H1 (cell line): ENCODE measurements around the gene KLHL8. TPM values are rescaled to one million over a fixed set of nuclear protein-coding genes. Genes with fewer than 3 reads are reported as not detected.

Experiments used
- CTCF ChIA-PET: fragments of 300-600 bp; sonication (Branson Sonifier 250); formaldehyde crosslinking; loops from one replicate; lab custom pipeline; 2021; ENCODE audit not compliant: partially characterized antibody; lab: Charles Lee
- POLR2A ChIA-PET: fragments of 300-600 bp; sonication (Branson Sonifier 250); formaldehyde crosslinking; loops from one replicate; lab custom pipeline; 2021; ENCODE audit warnings: inconsistent platforms; ENCODE audit not compliant: partially characterized antibody; lab: Charles Lee
- DNase-seq, 2 experiments: peaks; one replicate each; pipeline versions ENCODE4 v3.0.0 to v3.0.0-alpha.2; 2010 to 2022; ENCODE audit warnings: low spot score in 2 of 2, low read depth in 1 of 2, mixed read lengths in 1 of 2
- FAIRE-seq: peaks from 2 replicates; lab custom pipeline; 2011; peaks lifted over from hg19 to GRCh38; lab: Jason Lieb, UNC
- H2AFZ ChIP-seq: 2 replicates; pipeline ENCODE4 v1.8.1; 2012; ENCODE audit warnings: low read length, inconsistent platforms
- H2AK5ac ChIP-seq: 2 replicates; pipeline ENCODE4 v1.6.1; 2013; ENCODE audit warnings: low read depth, low read length
- H2BK120ac ChIP-seq: replicated peaks from 2 replicates; pipeline ENCODE3; 2013; ENCODE audit warnings: low read depth, low read length, inconsistent platforms
- H2BK12ac ChIP-seq: 2 replicates; pipeline ENCODE4 v1.6.1; 2013; ENCODE audit warnings: low read depth, low read length
- H2BK15ac ChIP-seq: 2 replicates; pipeline ENCODE4 v1.6.1; 2013; ENCODE audit warnings: low read length
- H2BK20ac ChIP-seq: 2 replicates; pipeline ENCODE4 v1.6.1; 2013; ENCODE audit warnings: low read length
- H2BK5ac ChIP-seq: 2 replicates; pipeline ENCODE4 v1.6.1; 2013; ENCODE audit warnings: low read depth, low read length
- H3K14ac ChIP-seq: 2 replicates; pipeline ENCODE4 v1.6.1; 2013; ENCODE audit warnings: inconsistent platforms; ENCODE audit not compliant: insufficient read length
- H3K18ac ChIP-seq: 2 replicates; pipeline ENCODE4 v1.6.1; 2013; ENCODE audit warnings: low read length; ENCODE audit errors: extremely low read depth
- H3K23ac ChIP-seq: 2 replicates; pipeline ENCODE4 v1.6.1; 2013; ENCODE audit warnings: inconsistent platforms; ENCODE audit not compliant: insufficient read length
- H3K23me2 ChIP-seq: 2 replicates; pipeline ENCODE4 v1.6.1; 2013; ENCODE audit warnings: low read depth, low read length
- H3K27ac ChIP-seq: 2 replicates; pipeline ENCODE4 v1.6.1; 2011; ENCODE audit warnings: low read depth, low read length, inconsistent platforms
- H3K27me3 ChIP-seq, 4 experiments: replicated peaks in 1 of 4; 1 replicate in 1 of 4; 2 replicates in 3 of 4; pipeline versions ENCODE4 v1.6.1 to v1.8.1; 2011 to 2013; ENCODE audit warnings: low read length in 3 of 4, mild to moderate bottlenecking in 3 of 4, inconsistent platforms in 2 of 4, mixed read lengths in 2 of 4, moderate library complexity in 1 of 4; ENCODE audit not compliant: control insufficient read depth in 3 of 4, insufficient read depth in 3 of 4; ENCODE audit errors: extremely low read depth in 1 of 4
- H3K36me3 ChIP-seq, 4 experiments: 2 replicates each; pipeline versions ENCODE4 v1.6.1 to v1.8.1; 2011 to 2013; ENCODE audit warnings: mild to moderate bottlenecking in 4 of 4, low read length in 3 of 4, moderate library complexity in 2 of 4, control low read depth in 1 of 4, inconsistent platforms in 1 of 4; ENCODE audit not compliant: insufficient read depth in 4 of 4, control insufficient read depth in 2 of 4
- H3K4ac ChIP-seq: replicated peaks from 2 replicates; pipeline ENCODE3; 2013; ENCODE audit warnings: low read length, low read depth, mixed read lengths, inconsistent platforms; ENCODE audit not compliant: insufficient read length
- H3K4me1 ChIP-seq, 4 experiments: replicated peaks in 1 of 4; 1 replicate in 1 of 4; 2 replicates in 3 of 4; pipeline versions ENCODE4 v1.6.1 to v1.8.1; 2011 to 2013; ENCODE audit warnings: low read length in 3 of 4, inconsistent platforms in 2 of 4, mixed read lengths in 1 of 4; ENCODE audit not compliant: insufficient read depth in 4 of 4, control insufficient read depth in 3 of 4
- H3K4me2 ChIP-seq, 2 experiments: 2 replicates each; pipeline versions ENCODE4 v1.6.1 to v1.8.1; 2011 to 2013; ENCODE audit warnings: low read depth in 2 of 2, low read length in 2 of 2, control low read depth in 1 of 2, inconsistent platforms in 1 of 2, mild to moderate bottlenecking in 1 of 2; ENCODE audit not compliant: insufficient read depth in 1 of 2
- H3K4me3 ChIP-seq, 4 experiments: fragments of 200-600, 300-600 bp in 1 of 4; sonication (generic), shearing (Covaris generic), sonication (Bioruptor Twin) in 1 of 4; 2 replicates each; pipeline versions ENCODE4 v1.5.1 to v1.8.1; 2011 to 2016; ENCODE audit warnings: low read length in 4 of 4, low read depth in 3 of 4, control low read depth in 2 of 4, inconsistent platforms in 2 of 4, mild to moderate bottlenecking in 2 of 4, mixed read lengths in 1 of 4, moderate library complexity in 1 of 4; ENCODE audit not compliant: insufficient read depth in 2 of 4; ENCODE audit errors: extremely low read depth in 1 of 4
- H3K56ac ChIP-seq: replicated peaks from 2 replicates; pipeline ENCODE3; 2013; ENCODE audit warnings: low read depth, mild to moderate bottlenecking, mixed read lengths, low read length, inconsistent platforms; ENCODE audit not compliant: insufficient read length
- H3K79me1 ChIP-seq: 2 replicates; pipeline ENCODE4 v1.6.1; 2013; ENCODE audit warnings: low read depth, low read length, control low read depth
- H3K79me2 ChIP-seq, 2 experiments: 2 replicates each; pipeline versions ENCODE4 v1.6.1 to v1.8.1; 2012 to 2013; ENCODE audit warnings: low read length in 2 of 2, mild to moderate bottlenecking in 2 of 2, inconsistent platforms in 1 of 2; ENCODE audit not compliant: insufficient read depth in 2 of 2, control insufficient read depth in 1 of 2
- H3K9ac ChIP-seq, 4 experiments: replicated peaks in 1 of 4; 1 replicate in 1 of 4; 2 replicates in 3 of 4; pipeline versions ENCODE4 v1.6.1 to v1.8.1; 2011 to 2013; ENCODE audit warnings: low read depth in 3 of 4, low read length in 3 of 4, control low read depth in 2 of 4, mild to moderate bottlenecking in 2 of 4, moderate library complexity in 2 of 4, inconsistent platforms in 1 of 4; ENCODE audit errors: extremely low read depth in 1 of 4
- H3K9me3 ChIP-seq, 2 experiments: 2 replicates each; pipeline versions ENCODE4 v1.6.1 to v1.8.1; 2012 to 2013; ENCODE audit warnings: mild to moderate bottlenecking in 2 of 2, moderate library complexity in 2 of 2, control low read depth in 1 of 2, inconsistent platforms in 1 of 2, low read depth in 1 of 2, low read length in 1 of 2, mixed read lengths in 1 of 2; ENCODE audit not compliant: insufficient read depth in 2 of 2
- H4K20me1 ChIP-seq, 2 experiments: replicated peaks in 1 of 2; 2 replicates each; pipeline versions ENCODE3 to v1.8.1; 2011 to 2013; ENCODE audit warnings: inconsistent platforms in 2 of 2, low read length in 2 of 2, mild to moderate bottlenecking in 1 of 2; ENCODE audit not compliant: insufficient read depth in 2 of 2, control insufficient read depth in 1 of 2
- H4K5ac ChIP-seq: 2 replicates; pipeline ENCODE4 v1.6.1; 2013; ENCODE audit warnings: low read length, low read depth, mixed read lengths, inconsistent platforms; ENCODE audit not compliant: insufficient read length
- H4K8ac ChIP-seq: 2 replicates; pipeline ENCODE4 v1.8.0; 2013; ENCODE audit warnings: mild to moderate bottlenecking, moderate library complexity, low read length, inconsistent platforms; ENCODE audit not compliant: insufficient read depth; ENCODE audit errors: extremely low read depth
- H4K91ac ChIP-seq: replicated peaks from 2 replicates; pipeline ENCODE3; 2013; ENCODE audit warnings: low read length, mixed read lengths, inconsistent platforms; ENCODE audit not compliant: insufficient read length
- CHD2 ChIP-seq: IDR thresholded peaks from 2 replicates; pipeline ENCODE4 v1.6.1; 2012; ENCODE audit warnings: low read length, improper control_type of control experiment
- CTCF ChIP-seq, 3 experiments: IDR thresholded peaks; 1 replicate in 2 of 3; 2 replicates in 1 of 3; pipeline versions ENCODE4 v1.5.1 to v1.6.1; 2011; ENCODE audit warnings: low read length in 3 of 3, mild to moderate bottlenecking in 3 of 3, inconsistent platforms in 2 of 3, low read depth in 1 of 3, moderate library complexity in 1 of 3; ENCODE audit not compliant: insufficient read depth in 1 of 3; ENCODE audit errors: control extremely low read depth in 1 of 3
- FOSL1 ChIP-seq: IDR thresholded peaks from 2 replicates; pipeline ENCODE4 v1.6.1; 2011; ENCODE audit warnings: mild to moderate bottlenecking, low read depth, low read length, moderate library complexity; ENCODE audit not compliant: insufficient read depth
- HDAC2 ChIP-seq, 2 experiments: fragments of 300-600 bp in 1 of 2; sonication (generic) in 1 of 2; IDR thresholded peaks; 2 replicates each; pipeline ENCODE4 v1.6.1; 2011 to 2012; ENCODE audit warnings: low read depth in 2 of 2, low read length in 2 of 2, mild to moderate bottlenecking in 2 of 2, moderate library complexity in 2 of 2, borderline replicate concordance in 1 of 2, inconsistent platforms in 1 of 2
- NANOG ChIP-seq: IDR thresholded peaks from 2 replicates; pipeline ENCODE4 v1.6.1; 2011; ENCODE audit warnings: low read length, low read depth, mild to moderate bottlenecking, inconsistent platforms; ENCODE audit not compliant: insufficient read depth, poor library complexity, severe bottlenecking
- NRF1 ChIP-seq: IDR thresholded peaks from 2 replicates; pipeline ENCODE4 v1.6.1; 2011; ENCODE audit warnings: mild to moderate bottlenecking, low read depth, low read length, improper control_type of control experiment
- RAD21 ChIP-seq, 2 experiments: IDR thresholded peaks in 1 of 2; conservative IDR thresholded peaks in 1 of 2; 2 replicates each; pipeline ENCODE4 v1.6.1; 2011; ENCODE audit warnings: low read depth in 2 of 2, low read length in 2 of 2, improper control_type of control experiment in 1 of 2, inconsistent platforms in 1 of 2, mild to moderate bottlenecking in 1 of 2, moderate library complexity in 1 of 2
- TAF1 ChIP-seq: IDR thresholded peaks from 2 replicates; pipeline ENCODE4 v1.6.1; 2011; ENCODE audit warnings: mild to moderate bottlenecking, low read depth, low read length
- TCF12 ChIP-seq: IDR thresholded peaks from 2 replicates; pipeline ENCODE4 v1.6.1; 2011; ENCODE audit warnings: low read depth, mild to moderate bottlenecking, low read length
- WGBS, 2 experiments: shearing (Covaris generic) in 1 of 2; methylation state at CpG; one replicate each; pipeline versions ENCODE4 v1.1.6 to v1.1.7; 2013 to 2015; ENCODE audit warnings: low lambda C conversion rate in 2 of 2, mixed read lengths in 2 of 2, inconsistent platforms in 1 of 2, low coverage in 1 of 2, missing lambda C conversion rate in 1 of 2; ENCODE audit not compliant: insufficient replicate concordance in 2 of 2, insufficient coverage in 1 of 2, insufficient read length in 1 of 2; ENCODE audit errors: extremely low coverage in 1 of 2, missing lambda C conversion rate in 1 of 2; 5-methylcytosine and 5-hydroxymethylcytosine counted together
- polyA plus RNA-seq, 7 experiments: library from polyadenylated mRNA; depleted of rRNA in 3 of 7; stranded (reverse) in 5 of 7; unstranded in 2 of 7; fragments of >200 nt in 5 of 7; fragments of 200-250 nt in 2 of 7; gene quantifications; 1 replicate in 5 of 7; 2 replicates in 1 of 7; 4 replicates in 1 of 7; pipeline versions ENCODE4 v1.2.1 to v1.2.3, GENCODE V29; 2011 to 2013; ENCODE audit warnings: missing spikeins in 2 of 7, mixed read lengths in 2 of 7
- total RNA-seq: library from RNA; stranded (reverse); fragmentation: NEBNext Ultra II Directional; extraction: Animal tissue kit (Norgen Biotek cat#: 25700); gene quantifications from 2 replicates; pipeline ENCODE4 v1.2.1, GENCODE V29; 2021

Gene KLHL8
- total and polyA plus RNA-seq, 2 of the 8 experiments (the other 6 are each of a cell fraction or from before 2014, with no cell fraction given): 0.94 to 8.1 TPM

DNA sequence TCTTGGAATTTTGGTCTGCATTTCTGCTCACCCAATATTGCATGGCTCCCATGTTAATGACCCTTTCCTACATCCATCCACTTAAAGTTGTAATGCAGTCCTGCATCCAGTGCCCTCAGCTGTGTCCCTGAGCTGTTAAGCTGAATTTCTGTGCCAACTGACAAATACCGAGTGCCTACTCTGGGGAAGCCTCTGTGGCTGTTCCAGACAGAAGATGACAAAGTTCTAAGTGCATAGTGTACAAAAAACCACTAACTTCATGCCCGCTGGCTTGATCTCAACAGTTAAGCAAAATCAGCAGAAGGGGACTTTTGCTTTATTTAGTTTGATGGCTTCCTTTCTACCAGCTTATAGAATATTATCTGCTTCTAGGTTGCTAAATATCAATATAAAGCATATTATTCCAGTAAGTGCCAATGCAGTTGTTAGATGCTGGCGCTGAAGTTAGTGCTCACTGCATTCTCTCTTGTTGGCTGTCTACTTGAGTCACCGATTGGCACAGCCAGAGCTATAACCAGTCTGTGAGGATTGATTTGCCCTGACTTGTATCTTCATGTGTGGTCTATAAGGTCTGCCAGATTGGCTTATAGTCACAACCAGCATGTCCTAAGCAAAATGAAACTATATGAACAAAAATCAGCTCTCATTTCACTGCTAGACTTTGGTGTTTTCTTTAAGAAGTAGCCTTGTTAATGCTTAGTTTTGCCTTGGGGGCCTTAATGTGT lies 98.9 kb downstream of the KLHL8 start:
- H2BK12ac ChIP-seq: no peak overlapping the region
- H3K56ac ChIP-seq: no peak overlapping the region
- H2AK5ac ChIP-seq: no peak overlapping the region
- FAIRE-seq (no peak), DNase-seq (no peak)
- ChIA-PET POLR2A (interaction anchor here (0.8 kb wide), 1 partner anchor 187 kb away, joined by 4 read pairs; the partner anchor contains the start of gene AFF1), CTCF (interaction anchor here (1.8 to 3.2 kb wide), 2 partner anchors 29 to 199 kb away, joined by 6 to 17 read pairs; no protein-coding TSS in a partner anchor)
- no peak overlapping the region for H3K4me3 ChIP-seq
- H3K9me3 ChIP-seq: no peaks in the 10 kb centered on the region
- H3K79me2 ChIP-seq: peaks cover 0 to 11% of the 10 kb centered on the region in 2 experiments; a peak in 2 of 4 replicates
- no peak overlapping the region for H2BK15ac ChIP-seq
- peaks cover 1 to 3% of the 10 kb centered on the region in 2 experiments for H4K20me1 ChIP-seq
- H3K4me2 ChIP-seq: no peak overlapping the region
- H2AFZ ChIP-seq: no peak overlapping the region
- H2BK20ac ChIP-seq: no peak overlapping the region
- H3K27me3 ChIP-seq: no peaks in the 10 kb centered on the region
- H3K23ac ChIP-seq: no peak overlapping the region
- H3K23me2 ChIP-seq: no peaks in the 10 kb centered on the region; the same call in 1 of the 2 replicates
- H4K91ac ChIP-seq: no peak overlapping the region
- no peak overlapping the region for H2BK5ac ChIP-seq
- H3K36me3 ChIP-seq: peaks cover 3 to 44% (median 15%) of the 10 kb centered on the region in 4 experiments; a peak in 6 of 8 replicates
- no peak overlapping the region for H3K4ac ChIP-seq
- no peak overlapping the region for H4K8ac ChIP-seq
- H3K14ac ChIP-seq: no peak overlapping the region
- no peak overlapping the region for H3K27ac ChIP-seq
- H4K5ac ChIP-seq: no peak overlapping the region
- no peak overlapping the region for H3K18ac ChIP-seq
- H3K79me1 ChIP-seq: no peaks in the 10 kb centered on the region
- peaks cover 0 to 5% (median under 1%) of the 10 kb centered on the region in 4 experiments; a peak in 4 of 7 replicates for H3K4me1 ChIP-seq
- no peak overlapping the region for H3K9ac ChIP-seq
- H2BK120ac ChIP-seq: no peak overlapping the region
- 98% methylated on average over 4 of the region's 4 CpGs; no CpG with 5 or more reads in 1 of the 2 experiments for WGBS, 2 experiments
- no peak for TF ChIP-seq HDAC2 (IDR thresholded peaks at IDR 0.05; ENCODE audit: borderline replicate concordance in 1 of 2, low read depth in 2 of 2, low read length in 2 of 2)
- no peak for TF ChIP-seq NANOG
- TF ChIP-seq TCF12: no peak
- TF ChIP-seq CTCF (IDR thresholded peaks at IDR 0.05; ENCODE audit: control extremely low read depth in 1 of 3, insufficient read depth in 1 of 3, low read depth in 1 of 3, low read length in 3 of 3): no peak
- TF ChIP-seq FOSL1: no peak
- no peak for TF ChIP-seq RAD21 (IDR thresholded peaks at IDR 0.05 in 1 of 2, conservative IDR thresholded peaks at IDR 0.05 in 1 of 2; ENCODE audit: low read depth in 2 of 2, low read length in 2 of 2)
- TF ChIP-seq NRF1: no peak
- no peak for TF ChIP-seq TAF1
- TF ChIP-seq CHD2: no peak
